A549 (cell line): ENCODE results near the gene MAML3.

Source experiments
- CEBPB ChIP-seq, 2 experiments: fragments of >200 bp in 1 of 2; sonication (Bioruptor Twin) in 1 of 2; formaldehyde crosslinking in 1 of 2; IDR thresholded peaks; 2 replicates each; pipeline ENCODE4 v1.6.1; 2012 to 2016
- CHD2 ChIP-seq: fragments of 150-350 bp; IDR thresholded peaks from 2 replicates; pipeline ENCODE4 v1.6.1; 2014; ENCODE audit warnings: low read length; ENCODE audit not compliant: partially characterized antibody
- CHD4 ChIP-seq: fragments of 200-600 bp; sonication (generic); IDR thresholded peaks from 2 replicates; pipeline ENCODE4 v1.6.1; 2016; ENCODE audit warnings: antibody characterized with exemption, mild to moderate bottlenecking, borderline replicate concordance
- CTCF ChIP-seq: fragments of >200 bp; sonication (Bioruptor Twin); formaldehyde crosslinking; IDR thresholded peaks from 3 replicates; pipeline ENCODE4 v1.5.1; 2016
- HOXA7 ChIP-seq: fragments of 250-450 bp; sonication (Bioruptor Pico); IDR thresholded peaks from 2 replicates; pipeline ENCODE4 v1.5.0; 2020; ENCODE audit warnings: mild to moderate bottlenecking, moderate library complexity
- JUN ChIP-seq, 2 experiments: fragments of >200 bp; sonication (Bioruptor Twin); formaldehyde crosslinking; IDR thresholded peaks; 2 replicates in 1 of 2; 3 replicates in 1 of 2; pipeline ENCODE4 v1.6.1; 2016 to 2017
- JUNB ChIP-seq: fragments of >200 bp; sonication (Bioruptor Twin); formaldehyde crosslinking; IDR thresholded peaks from 2 replicates; pipeline ENCODE4 v1.6.1; 2016
- MAX ChIP-seq: IDR thresholded peaks from 2 replicates; pipeline ENCODE4 v1.6.1; 2012
- POLR2A ChIP-seq: IDR thresholded peaks from 2 replicates; pipeline ENCODE4 v1.6.1; 2012; ENCODE audit warnings: mild to moderate bottlenecking, low read length
- REST ChIP-seq: fragments of 200-600 bp; sonication (generic); IDR thresholded peaks from 2 replicates; pipeline ENCODE4 v1.6.1; 2016; ENCODE audit warnings: antibody characterized with exemption, mild to moderate bottlenecking, moderate library complexity
- ZNF302 ChIP-seq: fragments of 250-450 bp; sonication (Bioruptor Pico); IDR thresholded peaks from 2 replicates; pipeline ENCODE4 v1.9.0; 2021; ENCODE audit warnings: inconsistent platforms, mild to moderate bottlenecking, moderate library complexity

- TF ChIP-seq CEBPB (IDR thresholded peaks at IDR 0.05) (no peak), CHD4 (no peak), CTCF (no peak), CHD2 (no peak), MAX (no peak), ZNF302 (CRISPR knock-in tag) (no peak), REST (no peak), POLR2A (no peak), HOXA7 (CRISPR knock-in tag) (no peak), JUNB (no peak), JUN (IDR thresholded peaks at IDR 0.05) (no peak)
Observed at GRCh38 chr4:140068271-140068670, 85.7 kb downstream of the MAML3 start.
